IMR-90 (cell line): ENCODE data around the gene ANKRD13B. TPM values are rescaled to one million over a fixed set of nuclear protein-coding genes. Genes with fewer than 3 reads are reported as not detected.

Experiments used
- ATAC-seq: fragments of 200-7000 bp; cut with Tn5 transposase; 2 replicates; pipeline ENCODE4 v1.9.1; 2020; ENCODE audit warnings: low read depth, mild to moderate bottlenecking, moderate library complexity
- BruUV-seq: library from RNA; stranded (reverse); fragments of 400-500 nt; replicated peaks from 2 replicates; lab custom pipeline; 2021; lab: Mats Ljungman, UMichigan
- CTCF ChIA-PET: fragments of 300-600 bp; formaldehyde crosslinking; extraction: SDS; loops from one replicate; lab custom pipeline; 2021; ENCODE audit warnings: antibody characterized with exemption; lab: Yijun Ruan, JAX
- POLR2A ChIA-PET: fragments of 300-600 bp; sonication (Branson Sonifier 250); formaldehyde crosslinking; loops from one replicate; lab custom pipeline; 2022; ENCODE audit warnings: antibody characterized with exemption; ENCODE audit not compliant: unreplicated experiment; lab: Charles Lee
- DNase-seq: peaks from one replicate; pipeline ENCODE4 v3.0.0; 2013
- H2AFZ ChIP-seq: replicated peaks from 2 replicates; pipeline ENCODE3; 2013; ENCODE audit warnings: low read length, mild to moderate bottlenecking; ENCODE audit not compliant: poor library complexity
- H2AK5ac ChIP-seq: 2 replicates; pipeline ENCODE4 v1.6.1; 2013; ENCODE audit warnings: low read depth, low read length, inconsistent platforms
- H2AK9ac ChIP-seq: replicated peaks from 2 replicates; pipeline ENCODE3; 2013; ENCODE audit warnings: mild to moderate bottlenecking, low read depth, low read length, moderate library complexity; ENCODE audit not compliant: poor library complexity
- H2BK120ac ChIP-seq: 2 replicates; pipeline ENCODE4 v1.6.1; 2013; ENCODE audit warnings: low read depth, low read length, inconsistent platforms
- H2BK15ac ChIP-seq: 3 replicates; pipeline ENCODE4 v1.6.1; 2013; ENCODE audit warnings: low read depth, low read length, inconsistent platforms
- H2BK20ac ChIP-seq: 2 replicates; pipeline ENCODE4 v1.6.1; 2013; ENCODE audit warnings: low read depth, mild to moderate bottlenecking, inconsistent platforms, low read length, moderate library complexity
- H2BK5ac ChIP-seq: 2 replicates; pipeline ENCODE4 v1.6.1; 2013; ENCODE audit warnings: mild to moderate bottlenecking, low read depth, low read length, inconsistent platforms; ENCODE audit not compliant: poor library complexity, severe bottlenecking
- H3K14ac ChIP-seq: replicated peaks from 2 replicates; pipeline ENCODE4 v1.6.1; 2013; ENCODE audit warnings: low read depth, low read length, inconsistent platforms
- H3K18ac ChIP-seq: 2 replicates; pipeline ENCODE4 v1.6.1; 2013; ENCODE audit warnings: low read depth, low read length, control low read depth
- H3K23ac ChIP-seq: 2 replicates; pipeline ENCODE4 v1.6.1; 2013; ENCODE audit warnings: low read depth, low read length, inconsistent platforms
- H3K27ac ChIP-seq: 2 replicates; pipeline ENCODE4 v1.5.1; 2013; ENCODE audit warnings: mild to moderate bottlenecking, control low read depth, low read length; ENCODE audit not compliant: insufficient read depth
- H3K27me3 ChIP-seq: 2 replicates; pipeline ENCODE4 v1.6.1; 2013; ENCODE audit warnings: low read length; ENCODE audit not compliant: control insufficient read depth, insufficient read depth
- H3K36me3 ChIP-seq: 2 replicates; pipeline ENCODE4 v1.6.1; 2013; ENCODE audit warnings: low read length, mixed read lengths; ENCODE audit not compliant: control insufficient read depth, insufficient read depth
- H3K4ac ChIP-seq: 2 replicates; pipeline ENCODE4 v1.6.1; 2013; ENCODE audit warnings: low read depth, low read length, inconsistent platforms
- H3K4me1 ChIP-seq: 2 replicates; pipeline ENCODE4 v1.6.1; 2013; ENCODE audit warnings: low read length, mixed read lengths; ENCODE audit not compliant: control insufficient read depth, insufficient read depth
- H3K4me2 ChIP-seq: 2 replicates; pipeline ENCODE4 v1.6.1; 2013; ENCODE audit warnings: low read depth, mild to moderate bottlenecking, control low read depth, low read length, moderate library complexity
- H3K4me3 ChIP-seq: 2 replicates; pipeline ENCODE4 v1.5.1; 2013; ENCODE audit warnings: low read depth, mild to moderate bottlenecking, control low read depth, low read length, moderate library complexity; ENCODE audit not compliant: insufficient read depth
- H3K56ac ChIP-seq: 2 replicates; pipeline ENCODE4 v1.6.1; 2013; ENCODE audit warnings: low read length, inconsistent platforms; ENCODE audit not compliant: insufficient read depth; ENCODE audit errors: extremely low read depth
- H3K79me1 ChIP-seq, 2 experiments: 2 replicates each; pipeline ENCODE4 v1.6.1; 2013; ENCODE audit warnings: low read length in 2 of 2, inconsistent platforms in 1 of 2, low read depth in 1 of 2
- H3K9ac ChIP-seq: 2 replicates; pipeline ENCODE4 v1.6.1; 2013; ENCODE audit warnings: low read depth, low read length, control low read depth
- H3K9me1 ChIP-seq: 2 replicates; pipeline ENCODE4 v1.6.1; 2013; ENCODE audit warnings: low read length, inconsistent platforms; ENCODE audit not compliant: insufficient read depth
- H3K9me3 ChIP-seq: 2 replicates; pipeline ENCODE4 v1.6.1; 2013; ENCODE audit warnings: low read length; ENCODE audit not compliant: control insufficient read depth, insufficient read depth
- H4K20me1 ChIP-seq: 2 replicates; pipeline ENCODE4 v1.6.1; 2013; ENCODE audit warnings: low read length, inconsistent platforms; ENCODE audit not compliant: insufficient read depth
- H4K5ac ChIP-seq: 2 replicates; pipeline ENCODE4 v1.6.1; 2013; ENCODE audit warnings: mild to moderate bottlenecking, low read depth, low read length, control low read depth
- H4K8ac ChIP-seq, 2 experiments: 2 replicates each; pipeline ENCODE4 v1.6.1; 2013; ENCODE audit warnings: low read depth in 2 of 2, low read length in 2 of 2, control low read depth in 1 of 2, inconsistent platforms in 1 of 2
- H4K91ac ChIP-seq: 2 replicates; pipeline ENCODE4 v1.6.1; 2013; ENCODE audit warnings: low read depth, low read length, inconsistent platforms; ENCODE audit not compliant: insufficient read depth
- BHLHE40 ChIP-seq: fragments of 150-350 bp; IDR thresholded peaks from 2 replicates; pipeline ENCODE4 v1.6.1; 2016; ENCODE audit warnings: mild to moderate bottlenecking, low read depth, low read length
- CEBPB ChIP-seq: IDR thresholded peaks from 2 replicates; pipeline ENCODE4 v1.6.1; 2012; ENCODE audit warnings: low read depth, low read length, improper control_type of control experiment
- CHD1 ChIP-seq: IDR thresholded peaks from 2 replicates; pipeline ENCODE4 v1.6.1; 2012; ENCODE audit warnings: low read depth, low read length, improper control_type of control experiment
- CTCF ChIP-seq: conservative IDR thresholded peaks from 2 replicates; pipeline ENCODE4 v1.5.1; 2012; ENCODE audit warnings: mild to moderate bottlenecking, low read depth, low read length, improper control_type of control experiment
- FOS ChIP-seq: fragments of 150-350 bp; IDR thresholded peaks from 2 replicates; pipeline ENCODE4 v1.6.1; 2016; ENCODE audit warnings: low read depth, low read length
- MAFK ChIP-seq: IDR thresholded peaks from 2 replicates; pipeline ENCODE4 v1.6.1; 2012; ENCODE audit warnings: low read depth, low read length, improper control_type of control experiment
- MAZ ChIP-seq: IDR thresholded peaks from 2 replicates; pipeline ENCODE4 v1.6.1; 2012; ENCODE audit warnings: low read depth, mild to moderate bottlenecking, low read length, improper control_type of control experiment, moderate library complexity, borderline replicate concordance
- MXI1 ChIP-seq: IDR thresholded peaks from 2 replicates; pipeline ENCODE4 v1.6.1; 2012; ENCODE audit warnings: low read depth, mild to moderate bottlenecking, low read length, moderate library complexity, borderline replicate concordance
- NFE2L2 ChIP-seq: fragments of 150-350 bp; IDR thresholded peaks from 2 replicates; pipeline ENCODE4 v1.6.1; 2016; ENCODE audit warnings: low read depth, mild to moderate bottlenecking, low read length
- POLR2A ChIP-seq: IDR thresholded peaks from 2 replicates; pipeline ENCODE4 v1.6.1; 2012; ENCODE audit warnings: mild to moderate bottlenecking, low read depth, low read length
- RAD21 ChIP-seq: IDR thresholded peaks from 2 replicates; pipeline ENCODE4 v1.6.1; 2012; ENCODE audit warnings: low read length, improper control_type of control experiment
- RCOR1 ChIP-seq: IDR thresholded peaks from 2 replicates; pipeline ENCODE4 v1.6.1; 2012; ENCODE audit warnings: mild to moderate bottlenecking, low read length, improper control_type of control experiment; ENCODE audit not compliant: insufficient replicate concordance
- SMC3 ChIP-seq: fragments of 150-350 bp; IDR thresholded peaks from 2 replicates; pipeline ENCODE4 v1.6.1; 2016; ENCODE audit warnings: low read depth, mild to moderate bottlenecking, antibody characterized with exemption, low read length, moderate library complexity
- USF2 ChIP-seq: fragments of 150-350 bp; IDR thresholded peaks from 2 replicates; pipeline ENCODE4 v1.6.1; 2017; ENCODE audit warnings: mild to moderate bottlenecking, antibody characterized with exemption, low read length, low read depth
- WGBS, 2 experiments: methylation state at CpG; one replicate each; pipeline versions ENCODE4 v1.1.5 to v1.1.7; 2013; ENCODE audit warnings: missing lambda C conversion rate in 2 of 2; ENCODE audit not compliant: insufficient read length in 1 of 2; ENCODE audit errors: extremely low coverage in 2 of 2; 5-methylcytosine and 5-hydroxymethylcytosine counted together
- dilution Hi-C: fragments of 300-500 bp; cut with HindIII; formaldehyde crosslinking; loops from one replicate; pipeline ENCODE4 v1.14.3; 2018; ENCODE audit warnings: low sequenced_read_pairs; ENCODE audit not compliant: unreplicated experiment
- in situ Hi-C: fragments of 300-500 bp; cut with MboI; formaldehyde crosslinking; loops from 3 replicates; pipeline ENCODE4 v1.14.3; 2019; ENCODE audit warnings: low sequenced_read_pairs, inconsistent platforms, mixed read lengths
- intact Hi-C: fragments of 100-400 bp; cut with micrococcal nuclease; formaldehyde crosslinking; loops from 2 replicates; pipeline ENCODE4 v1.10.0; 2022
- polyA plus RNA-seq, 3 experiments: library from polyadenylated mRNA; depleted of rRNA; stranded (reverse); fragments of >200 nt; gene quantifications; 2 replicates each; pipeline ENCODE4 v1.2.3, GENCODE V29; 2012; ENCODE audit warnings: low replicate concordance in 1 of 3
- total RNA-seq: library from RNA; depleted of rRNA; stranded (reverse); fragments of >200 nt; gene quantifications from 2 replicates; pipeline ENCODE4 v1.2.3, GENCODE V29; 2012
- TF ChIP-seq, protein P1 (sequence below): fragments of 150-350 bp; IDR thresholded peaks from 2 replicates; pipeline ENCODE4 v1.6.1; 2016; ENCODE audit warnings: low read depth, mild to moderate bottlenecking, low read length, moderate library complexity, borderline replicate concordance

The ANKRD13B gene
- total and polyA plus RNA-seq, 2 of the 4 experiments (the other 2 are of a cell fraction): 0.90 to 4.0 TPM

- no peak overlapping the region for H2BK20ac ChIP-seq
- H3K4me1 ChIP-seq: peaks cover 8% of the 10 kb centered on the region
- H3K56ac ChIP-seq: no peak overlapping the region
- ChIA-PET CTCF (interaction anchor here (0.5 to 2.2 kb wide), 6 partner anchors 10 to 186 kb away, joined by 3 to 5 read pairs (median 4); no protein-coding TSS in a partner anchor), POLR2A (interaction anchor here (1.0 kb wide), 1 partner anchor 145 kb away, joined by 5 read pairs; no protein-coding TSS in a partner anchor)
- intact Hi-C loops: no loop called here
- dilution Hi-C loops: no loop called here
- no peaks in the 10 kb centered on the region for H3K9me3 ChIP-seq
- ATAC-seq (no peak), DNase-seq (no peak)
- H4K91ac ChIP-seq: no peak overlapping the region
- BruUV-seq: no TSS peak
- no peak overlapping the region for H3K4ac ChIP-seq
- H3K23ac ChIP-seq: no peak overlapping the region
- no peak overlapping the region for H3K4me2 ChIP-seq
- H2BK5ac ChIP-seq: no peak overlapping the region
- no peaks in the 10 kb centered on the region; the same call in 1 of the 2 replicates for H3K27me3 ChIP-seq
- H2BK120ac ChIP-seq: no peak overlapping the region
- no peak overlapping the region for H3K9ac ChIP-seq
- peaks cover 21% of the 10 kb centered on the region for H3K9me1 ChIP-seq
- peaks cover 2% of the 10 kb centered on the region; the same call in 1 of the 2 replicates for H3K36me3 ChIP-seq
- peaks cover 0 to 15% of the 10 kb centered on the region in 2 experiments; a peak in 1 of 4 replicates for H3K79me1 ChIP-seq
- H2AK5ac ChIP-seq: no peak overlapping the region
- peaks cover 9% of the 10 kb centered on the region; the same call in 1 of the 2 replicates for H4K20me1 ChIP-seq
- H2AFZ ChIP-seq: peak overlapping the region; percentile 81
- no peak overlapping the region for H3K27ac ChIP-seq
- H4K5ac ChIP-seq: no peak overlapping the region
- 55% methylated on average over 21 of the region's 32 CpGs; no CpG with 5 or more reads in 1 of the 2 experiments for WGBS, 2 experiments
- no peak overlapping the region for H3K18ac ChIP-seq
- H2BK15ac ChIP-seq: no peak overlapping the region
- no peak overlapping the region for H3K14ac ChIP-seq
- no peak overlapping the region for H3K4me3 ChIP-seq
- H2AK9ac ChIP-seq: no peak overlapping the region
- in situ Hi-C loops: no loop called here
- H4K8ac ChIP-seq: no peak overlapping the region
- no peak for TF ChIP-seq NFE2L2
- no peak for TF ChIP-seq CHD1
- TF ChIP-seq CTCF: no peak
- TF ChIP-seq, protein P1, sequence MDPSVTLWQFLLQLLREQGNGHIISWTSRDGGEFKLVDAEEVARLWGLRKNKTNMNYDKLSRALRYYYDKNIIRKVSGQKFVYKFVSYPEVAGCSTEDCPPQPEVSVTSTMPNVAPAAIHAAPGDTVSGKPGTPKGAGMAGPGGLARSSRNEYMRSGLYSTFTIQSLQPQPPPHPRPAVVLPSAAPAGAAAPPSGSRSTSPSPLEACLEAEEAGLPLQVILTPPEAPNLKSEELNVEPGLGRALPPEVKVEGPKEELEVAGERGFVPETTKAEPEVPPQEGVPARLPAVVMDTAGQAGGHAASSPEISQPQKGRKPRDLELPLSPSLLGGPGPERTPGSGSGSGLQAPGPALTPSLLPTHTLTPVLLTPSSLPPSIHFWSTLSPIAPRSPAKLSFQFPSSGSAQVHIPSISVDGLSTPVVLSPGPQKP: no peak
- no peak for TF ChIP-seq MAFK
- TF ChIP-seq POLR2A: no peak
- TF ChIP-seq RCOR1: no peak
- TF ChIP-seq MXI1: no peak
- TF ChIP-seq MAZ: no peak
- no peak for TF ChIP-seq SMC3
- TF ChIP-seq RAD21: no peak
- no peak for TF ChIP-seq BHLHE40
- no peak for TF ChIP-seq CEBPB
- TF ChIP-seq FOS: no peak
- no peak for TF ChIP-seq USF2
These were observed 23.5 kb downstream of the ANKRD13B start for GRCh38 chr17:29616300-29617048.
